ENCODE measurements around the gene LBHD1. TPM values are rescaled to one million over a fixed set of nuclear protein-coding genes. Genes with fewer than 3 reads are reported as not detected.
"Not testable (repeated sequence)": the region's sequence is repeated elsewhere in the genome, so short reads cannot be mapped to it uniquely, and the experiment has no call there.

LBHD1 gene
- total and polyA plus RNA-seq, 2 donors (not counting 3 experiments of a cell fraction or from before 2014, with no cell fraction given), result 3.8 to 7.5 TPM

GRCh38 chr11:62652161-62653006 lies 19.7 kb downstream of the LBHD1 start:
- ChIA-PET POLR2A (interaction anchor here (0.6 to 5.3 kb wide), 5 partner anchors 13 to 79 kb away, joined by 3 to 71 read pairs (median 6); partner anchors contain the start of genes C11orf98, CSKMT, EEF1G and TUT1), CTCF (interaction anchor here (0.7 to 1.4 kb wide), 7 partner anchors 11 to 257 kb away, joined by 3 to 15 read pairs (median 4); partner anchors contain the start of genes C11orf98, CSKMT, EML3 and ZBTB3)
- BruUV-seq (replicated peaks), result TSS peak; percentile 77
- Histone ChIP-seq H3K27ac (ENCODE audit: insufficient read depth, low read depth, low read length) (peak overlapping the region; percentile 73), H4K20me1 (replicated peaks; ENCODE audit: control insufficient read depth, extremely low read depth, insufficient read depth, low read length) (no peaks in the 10 kb centered on the region), H3K9me1 (replicated peaks; ENCODE audit: control insufficient read depth, extremely low read depth, insufficient read depth, low read length) (no peaks in the 10 kb centered on the region), H3K4me3 (replicated peaks in 1 of 3; ENCODE audit: insufficient read depth in 1 of 3, low read depth in 1 of 3, low read length in 3 of 3) (peak overlapping the region; percentile 61 to 76 (median 74)), H3K9ac (replicated peaks; ENCODE audit: extremely low read depth, insufficient read depth, low read length) (peak overlapping the region; percentile 95), H3K27me3 (ENCODE audit: control insufficient read depth in 2 of 2, insufficient read depth in 2 of 2, low read length in 2 of 2) (no peaks in the 10 kb centered on the region), H3K4me2 (ENCODE audit: insufficient read depth, low read length) (peak overlapping the region; percentile 78), H3K79me2 (ENCODE audit: control insufficient read depth, insufficient read depth, low read length) (peaks cover 21% of the 10 kb centered on the region), H3K9me3 (replicated peaks; ENCODE audit: control insufficient read depth, insufficient read depth, low read length) (no peaks in the 10 kb centered on the region), H3K4me1 (ENCODE audit: control insufficient read depth, extremely low read depth, insufficient read depth, low read length) (peaks cover 2% of the 10 kb centered on the region), H2AFZ (ENCODE audit: low read depth, low read length) (peak overlapping the region; percentile 70), H3K36me3 (ENCODE audit: control insufficient read depth in 2 of 2, extremely low read depth in 1 of 2, insufficient read depth in 2 of 2, low read length in 2 of 2) (peaks cover 7 to 19% of the 10 kb centered on the region in 2 experiments)
- peak; percentile 49 for FAIRE-seq
- TF ChIP-seq MAX (IDR thresholded peaks at IDR 0.05; ENCODE audit: insufficient read depth, insufficient read length), result no peak
- no peak for TF ChIP-seq EZH2 (IDR thresholded peaks at IDR 0.05; ENCODE audit: borderline replicate concordance, low read depth, low read length, severe bottlenecking)
- no peak for TF ChIP-seq GATA2 (IDR thresholded peaks at IDR 0.05; ENCODE audit: insufficient read depth, insufficient read length, low read depth, low read length)
- no peak for TF ChIP-seq POLR2AphosphoS5 (IDR thresholded peaks at IDR 0.05; ENCODE audit: insufficient read depth, low read depth, low read length)
- no peak for TF ChIP-seq MYC (IDR thresholded peaks at IDR 0.05; ENCODE audit: low read depth, low read length)
- TF ChIP-seq, protein P1, sequence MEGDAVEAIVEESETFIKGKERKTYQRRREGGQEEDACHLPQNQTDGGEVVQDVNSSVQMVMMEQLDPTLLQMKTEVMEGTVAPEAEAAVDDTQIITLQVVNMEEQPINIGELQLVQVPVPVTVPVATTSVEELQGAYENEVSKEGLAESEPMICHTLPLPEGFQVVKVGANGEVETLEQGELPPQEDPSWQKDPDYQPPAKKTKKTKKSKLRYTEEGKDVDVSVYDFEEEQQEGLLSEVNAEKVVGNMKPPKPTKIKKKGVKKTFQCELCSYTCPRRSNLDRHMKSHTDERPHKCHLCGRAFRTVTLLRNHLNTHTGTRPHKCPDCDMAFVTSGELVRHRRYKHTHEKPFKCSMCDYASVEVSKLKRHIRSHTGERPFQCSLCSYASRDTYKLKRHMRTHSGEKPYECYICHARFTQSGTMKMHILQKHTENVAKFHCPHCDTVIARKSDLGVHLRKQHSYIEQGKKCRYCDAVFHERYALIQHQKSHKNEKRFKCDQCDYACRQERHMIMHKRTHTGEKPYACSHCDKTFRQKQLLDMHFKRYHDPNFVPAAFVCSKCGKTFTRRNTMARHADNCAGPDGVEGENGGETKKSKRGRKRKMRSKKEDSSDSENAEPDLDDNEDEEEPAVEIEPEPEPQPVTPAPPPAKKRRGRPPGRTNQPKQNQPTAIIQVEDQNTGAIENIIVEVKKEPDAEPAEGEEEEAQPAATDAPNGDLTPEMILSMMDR (IDR thresholded peaks at IDR 0.05; ENCODE audit: extremely low read depth in 1 of 2, insufficient read depth in 1 of 2, low read depth in 1 of 2, low read length in 2 of 2), result no peak
- TF ChIP-seq JUN (IDR thresholded peaks at IDR 0.05; ENCODE audit: borderline replicate concordance, insufficient read depth, insufficient read length, low read depth), result no peak
- TF ChIP-seq FOS (IDR thresholded peaks at IDR 0.05; ENCODE audit: borderline replicate concordance, insufficient read depth, low read length), result no peak
- TF ChIP-seq POLR2A (IDR thresholded peaks at IDR 0.05; ENCODE audit: low read depth, low read length), result no peak
- intact Hi-C loops (cut with micrococcal nuclease) (loop anchor here (1.0 to 5.0 kb wide), 2 partner anchors 13 to 55 kb away; partner anchors contain the start of genes BSCL2, C11orf98, CSKMT and GNG3), dilution Hi-C loops (cut with MboI; ENCODE audit: extremely low pct_ligation_motif_present, low sequenced_read_pairs) (no loop called here)
- DNase-seq (ENCODE audit: low read depth, low spot score), result no peak

DNA sequence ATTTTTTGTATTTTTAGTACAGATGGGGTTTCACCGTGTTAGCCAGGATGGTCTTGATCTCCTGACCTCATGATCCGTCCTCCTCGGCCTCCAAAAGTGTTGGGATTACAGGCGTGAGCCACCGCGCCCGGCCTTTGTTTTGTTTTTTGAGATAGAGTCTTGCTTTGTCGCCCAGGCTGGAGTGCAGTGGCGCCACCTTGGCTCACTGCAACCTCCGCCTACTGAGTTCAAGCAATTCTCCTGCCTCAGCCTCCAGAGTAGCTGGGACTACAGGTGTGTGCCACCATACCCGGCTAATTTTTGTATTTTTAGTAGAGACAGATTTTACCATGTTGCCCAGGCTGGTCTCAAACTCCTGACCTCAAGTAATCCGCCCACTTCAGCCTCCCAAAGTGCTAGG lies 21.8 kb downstream of the LBHD1 start:
- Histone ChIP-seq H3K79me2 (ENCODE audit: control insufficient read depth, insufficient read depth, low read length) (peaks cover 31% of the 10 kb centered on the region), H3K36me3 (ENCODE audit: control insufficient read depth in 2 of 2, extremely low read depth in 1 of 2, insufficient read depth in 2 of 2, low read length in 2 of 2) (peaks cover 7 to 21% of the 10 kb centered on the region in 2 experiments)
- intact Hi-C loops (cut with micrococcal nuclease), result loop anchor here (5.0 kb wide), 1 partner anchor 57 kb away; the partner anchor contains the start of genes BSCL2 and GNG3
- H3K27ac ChIP-seq (ENCODE audit: insufficient read depth, low read depth, low read length); H3K4me2 ChIP-seq (ENCODE audit: insufficient read depth, low read length); H4K20me1 ChIP-seq (replicated peaks; ENCODE audit: control insufficient read depth, extremely low read depth, insufficient read depth, low read length); H3K27me3 ChIP-seq (ENCODE audit: control insufficient read depth in 2 of 2, insufficient read depth in 2 of 2, low read length in 2 of 2); BruUV-seq (replicated peaks); dilution Hi-C loops (cut with MboI; ENCODE audit: extremely low pct_ligation_motif_present, low sequenced_read_pairs); H3K9me1 ChIP-seq (replicated peaks; ENCODE audit: control insufficient read depth, extremely low read depth, insufficient read depth, low read length); DNase-seq (ENCODE audit: low read depth, low spot score); H3K4me1 ChIP-seq (ENCODE audit: control insufficient read depth, extremely low read depth, insufficient read depth, low read length); H2AFZ ChIP-seq (ENCODE audit: low read depth, low read length); H3K9ac ChIP-seq (replicated peaks; ENCODE audit: extremely low read depth, insufficient read depth, low read length); H3K4me3 ChIP-seq (replicated peaks in 1 of 3; ENCODE audit: insufficient read depth in 1 of 3, low read depth in 1 of 3, low read length in 3 of 3); FAIRE-seq; H3K9me3 ChIP-seq (replicated peaks; ENCODE audit: control insufficient read depth, insufficient read depth, low read length): not testable (repeated sequence)
- POLR2A ChIA-PET, result interaction anchor here (1.4 kb wide), 1 partner anchor 15 kb away, joined by 4 read pairs; the partner anchor contains the start of genes C11orf98 and CSKMT
- CTCF ChIA-PET, result interaction anchor here (0.6 to 1.9 kb wide), 2 partner anchors 10 to 44 kb away, joined by 3 to 4 read pairs; no protein-coding TSS in a partner anchor
